OCI-LY1 (cell line): ENCODE results near the gene EXOSC2.

Source experiments
- H2AFZ ChIP-seq: fragments of 200-600 bp; sonication (generic), shearing (Covaris generic); 2 replicates; pipeline ENCODE4 v1.6.0; 2014; ENCODE audit warnings: antibody characterized with exemption, mild to moderate bottlenecking, low read length
- H3F3A ChIP-seq: fragments of 200-600 bp; sonication (generic), shearing (Covaris generic); 2 replicates; pipeline ENCODE4 v1.6.0; 2014; ENCODE audit warnings: mild to moderate bottlenecking, antibody characterized with exemption, low read length, moderate library complexity; ENCODE audit not compliant: insufficient read depth
- H3K27ac ChIP-seq: fragments of 200-600 bp; sonication (generic); 2 replicates; pipeline ENCODE4 v1.5.1; 2014; ENCODE audit warnings: low read length, mixed run types, mild to moderate bottlenecking, low read depth; ENCODE audit not compliant: poor library complexity, severe bottlenecking
- H3K27me3 ChIP-seq: fragments of 200-600 bp; sonication (generic); 2 replicates; pipeline ENCODE4 v1.6.0; 2014; ENCODE audit warnings: antibody characterized with exemption, mild to moderate bottlenecking, low read length, moderate library complexity; ENCODE audit not compliant: insufficient read depth
- H3K36me3 ChIP-seq: fragments of 200-600 bp; sonication (generic); 2 replicates; pipeline ENCODE4 v1.6.1; 2014; ENCODE audit warnings: mild to moderate bottlenecking, antibody characterized with exemption, low read length, moderate library complexity, mixed read lengths; ENCODE audit not compliant: insufficient read depth
- H3K4me1 ChIP-seq: fragments of 200-600 bp; sonication (generic); 2 replicates; pipeline ENCODE4 v1.5.1; 2014; ENCODE audit warnings: mild to moderate bottlenecking, low read length, moderate library complexity; ENCODE audit not compliant: insufficient read depth, severe bottlenecking
- H3K4me2 ChIP-seq: fragments of 200-600 bp; sonication (generic), shearing (Covaris generic); 2 replicates; pipeline ENCODE4 v1.6.1; 2014; ENCODE audit warnings: low read length
- H3K4me3 ChIP-seq: fragments of 200-600 bp; sonication (generic); 2 replicates; pipeline ENCODE4 v1.5.1; 2014; ENCODE audit warnings: low read length, low read depth, mild to moderate bottlenecking, mixed read lengths; ENCODE audit not compliant: poor library complexity, severe bottlenecking
- H3K79me2 ChIP-seq: fragments of 200-600 bp; shearing (Covaris generic); 2 replicates; pipeline ENCODE4 v1.6.1; 2016; ENCODE audit warnings: mixed run types, low read length, mixed read lengths; ENCODE audit not compliant: insufficient read depth
- H3K9ac ChIP-seq: fragments of 200-600 bp; sonication (generic), shearing (Covaris generic); 2 replicates; pipeline ENCODE4 v1.6.1; 2014; ENCODE audit warnings: mild to moderate bottlenecking, low read length, mixed read lengths
- H3K9me2 ChIP-seq: fragments of 200-600 bp; sonication (generic), shearing (Covaris generic); 2 replicates; pipeline ENCODE4 v1.6.1; 2014; ENCODE audit warnings: low read depth, mild to moderate bottlenecking, low read length, mixed read lengths
- H3K9me3 ChIP-seq: fragments of 200-600 bp; shearing (Covaris generic); 2 replicates; pipeline ENCODE4 v1.6.1; 2014; ENCODE audit warnings: low read length, mixed read lengths
- H4K20me1 ChIP-seq: fragments of 200-600 bp; sonication (generic), shearing (Covaris generic); 2 replicates; pipeline ENCODE4 v1.6.0; 2016; ENCODE audit warnings: mild to moderate bottlenecking, low read length; ENCODE audit not compliant: insufficient read depth
- EZH2 ChIP-seq: fragments of 200-600 bp; sonication (generic), shearing (Covaris generic); IDR thresholded peaks from 2 replicates; pipeline ENCODE4 v1.8.0; 2017; ENCODE audit warnings: borderline replicate concordance, mixed run types, mild to moderate bottlenecking, antibody characterized with exemption, low read length, moderate library complexity, mixed read lengths
- TF ChIP-seq, protein P1 (sequence below): fragments of 200-600 bp; sonication (generic), shearing (Covaris generic); IDR thresholded peaks from 2 replicates; pipeline ENCODE4 v1.5.1; 2017; ENCODE audit warnings: mild to moderate bottlenecking, antibody characterized with exemption, low read length, moderate library complexity, mixed read lengths

EXOSC2 gene

DNA sequence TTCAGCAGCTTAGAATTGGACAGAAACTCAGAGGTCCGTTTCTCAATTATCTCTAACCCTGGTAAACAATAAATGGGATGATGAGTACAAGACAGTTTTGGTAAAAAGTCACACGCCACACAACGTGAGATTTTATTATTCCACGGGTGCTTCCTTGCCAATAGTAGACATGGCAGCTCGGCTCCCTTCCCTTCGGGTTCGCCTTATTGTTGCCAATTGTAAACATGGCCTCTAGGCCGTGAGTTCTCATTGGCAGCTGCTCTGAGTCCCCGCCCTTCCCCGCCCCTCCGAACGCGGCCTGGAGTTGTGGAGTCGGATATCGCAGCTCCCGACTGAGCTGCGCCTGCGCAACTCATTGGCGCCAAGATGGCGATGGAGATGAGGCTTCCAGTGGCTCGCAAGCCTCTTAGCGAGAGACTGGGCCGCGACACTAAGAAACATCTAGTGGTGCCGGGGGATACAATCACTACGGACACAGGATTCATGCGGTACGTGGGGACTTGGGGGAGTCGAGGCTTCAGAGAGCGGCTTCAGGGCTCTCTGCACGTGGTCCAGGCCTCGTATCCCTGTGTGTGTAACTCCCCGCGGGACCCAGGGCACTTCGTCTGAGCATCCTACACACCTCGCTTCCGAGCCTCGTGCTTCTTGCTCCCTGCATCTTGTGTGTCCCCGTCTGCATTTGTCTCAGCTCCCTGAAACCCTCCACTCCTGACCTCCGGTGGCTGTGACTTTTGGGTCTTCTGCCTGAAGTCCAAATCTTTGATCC lies at the start of gene EXOSC2:
EXOSC2 (plus strand) TSS at position 355 of the 766 bp plus-strand sequence; CDS start at position 367, 12 bp downstream.
- Histone ChIP-seq H3K27ac (peak within 1 kb of the TSS; percentile 31), H3K36me3 (peaks cover 38% of the 10 kb centered on the region), H3K4me3 (peak within 1 kb of the TSS; percentile 95), H3K79me2 (peaks cover 19% of the 10 kb centered on the region), H3K9me3 (no peaks in the 10 kb centered on the region; the same call in 1 of the 2 replicates), H3K4me2 (peak within 1 kb of the TSS; percentile 84), H4K20me1 (no peaks in the 10 kb centered on the region), H3K9me2 (no peaks in the 10 kb centered on the region), H3K27me3 (no peaks in the 10 kb centered on the region), H3K9ac (peak within 1 kb of the TSS; percentile 98), H3K4me1 (peaks cover 26% of the 10 kb centered on the region), H2AFZ (peak within 1 kb of the TSS; percentile 97), H3F3A (no peaks in the 10 kb centered on the region)
- TF ChIP-seq, protein P1, sequence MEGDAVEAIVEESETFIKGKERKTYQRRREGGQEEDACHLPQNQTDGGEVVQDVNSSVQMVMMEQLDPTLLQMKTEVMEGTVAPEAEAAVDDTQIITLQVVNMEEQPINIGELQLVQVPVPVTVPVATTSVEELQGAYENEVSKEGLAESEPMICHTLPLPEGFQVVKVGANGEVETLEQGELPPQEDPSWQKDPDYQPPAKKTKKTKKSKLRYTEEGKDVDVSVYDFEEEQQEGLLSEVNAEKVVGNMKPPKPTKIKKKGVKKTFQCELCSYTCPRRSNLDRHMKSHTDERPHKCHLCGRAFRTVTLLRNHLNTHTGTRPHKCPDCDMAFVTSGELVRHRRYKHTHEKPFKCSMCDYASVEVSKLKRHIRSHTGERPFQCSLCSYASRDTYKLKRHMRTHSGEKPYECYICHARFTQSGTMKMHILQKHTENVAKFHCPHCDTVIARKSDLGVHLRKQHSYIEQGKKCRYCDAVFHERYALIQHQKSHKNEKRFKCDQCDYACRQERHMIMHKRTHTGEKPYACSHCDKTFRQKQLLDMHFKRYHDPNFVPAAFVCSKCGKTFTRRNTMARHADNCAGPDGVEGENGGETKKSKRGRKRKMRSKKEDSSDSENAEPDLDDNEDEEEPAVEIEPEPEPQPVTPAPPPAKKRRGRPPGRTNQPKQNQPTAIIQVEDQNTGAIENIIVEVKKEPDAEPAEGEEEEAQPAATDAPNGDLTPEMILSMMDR: no peak
- TF ChIP-seq EZH2: no peak

- Histone ChIP-seq H2AFZ (no peak overlapping the region), H3F3A (no peaks in the 10 kb centered on the region), H3K27ac (no peak overlapping the region), H4K20me1 (no peaks in the 10 kb centered on the region), H3K4me3 (no peak overlapping the region), H3K4me1 (no peaks in the 10 kb centered on the region), H3K36me3 (no peaks in the 10 kb centered on the region), H3K9me3 (no peaks in the 10 kb centered on the region), H3K4me2 (no peak overlapping the region), H3K9ac (no peak overlapping the region), H3K27me3 (no peaks in the 10 kb centered on the region), H3K79me2 (no peaks in the 10 kb centered on the region), H3K9me2 (no peaks in the 10 kb centered on the region)
- TF ChIP-seq, protein P1: no peak
- no peak for TF ChIP-seq EZH2
These were observed 42.4 kb upstream of the EXOSC2 start for GRCh38 chr9:130651221-130651620.

- H3K9me3 ChIP-seq: no peaks in the 10 kb centered on the region
- H2AFZ ChIP-seq: no peak overlapping the region
- no peaks in the 10 kb centered on the region for H4K20me1 ChIP-seq
- H3K4me2 ChIP-seq: no peak overlapping the region
- no peaks in the 10 kb centered on the region for H3K9me2 ChIP-seq
- TF ChIP-seq, protein P1: no peak
- TF ChIP-seq EZH2: no peak
- H3K9ac ChIP-seq: no peak overlapping the region
- H3K79me2 ChIP-seq: no peaks in the 10 kb centered on the region
- no peak overlapping the region for H3K27ac ChIP-seq
- H3K36me3 ChIP-seq: no peaks in the 10 kb centered on the region
- H3K4me3 ChIP-seq: no peak overlapping the region
- H3K4me1 ChIP-seq: no peaks in the 10 kb centered on the region
- no peaks in the 10 kb centered on the region for H3F3A ChIP-seq
- no peaks in the 10 kb centered on the region for H3K27me3 ChIP-seq
These were observed 41.8 kb upstream of the EXOSC2 start for GRCh38 chr9:130651752-130652151.
